IMR-90 (cell line): ENCODE measurements around the gene POLR1A. TPM values are rescaled to one million over a fixed set of nuclear protein-coding genes. Genes with fewer than 3 reads are reported as not detected.
A peak's percentile ranks its signal among the peaks of the same experiment; 100 is the strongest.

Experiments
- ATAC-seq: fragments of 200-7000 bp; cut with Tn5 transposase; 2 replicates; pipeline ENCODE4 v1.9.1; 2020; ENCODE audit warnings: low read depth, mild to moderate bottlenecking, moderate library complexity
- BruUV-seq: library from RNA; stranded (reverse); fragments of 400-500 nt; replicated peaks from 2 replicates; lab custom pipeline; 2021; lab: Mats Ljungman, UMichigan
- CTCF ChIA-PET: fragments of 300-600 bp; formaldehyde crosslinking; extraction: SDS; loops from one replicate; lab custom pipeline; 2021; ENCODE audit warnings: antibody characterized with exemption; lab: Yijun Ruan, JAX
- POLR2A ChIA-PET: fragments of 300-600 bp; sonication (Branson Sonifier 250); formaldehyde crosslinking; loops from one replicate; lab custom pipeline; 2022; ENCODE audit warnings: antibody characterized with exemption; ENCODE audit not compliant: unreplicated experiment; lab: Charles Lee
- DNase-seq: peaks from one replicate; pipeline ENCODE4 v3.0.0; 2013
- H2AFZ ChIP-seq: replicated peaks from 2 replicates; pipeline ENCODE3; 2013; ENCODE audit warnings: low read length, mild to moderate bottlenecking; ENCODE audit not compliant: poor library complexity
- H2AK5ac ChIP-seq: 2 replicates; pipeline ENCODE4 v1.6.1; 2013; ENCODE audit warnings: low read depth, low read length, inconsistent platforms
- H2AK9ac ChIP-seq: replicated peaks from 2 replicates; pipeline ENCODE3; 2013; ENCODE audit warnings: mild to moderate bottlenecking, low read depth, low read length, moderate library complexity; ENCODE audit not compliant: poor library complexity
- H2BK120ac ChIP-seq: 2 replicates; pipeline ENCODE4 v1.6.1; 2013; ENCODE audit warnings: low read depth, low read length, inconsistent platforms
- H2BK15ac ChIP-seq: 3 replicates; pipeline ENCODE4 v1.6.1; 2013; ENCODE audit warnings: low read depth, low read length, inconsistent platforms
- H2BK20ac ChIP-seq: 2 replicates; pipeline ENCODE4 v1.6.1; 2013; ENCODE audit warnings: low read depth, mild to moderate bottlenecking, inconsistent platforms, low read length, moderate library complexity
- H2BK5ac ChIP-seq: 2 replicates; pipeline ENCODE4 v1.6.1; 2013; ENCODE audit warnings: mild to moderate bottlenecking, low read depth, low read length, inconsistent platforms; ENCODE audit not compliant: poor library complexity, severe bottlenecking
- H3K14ac ChIP-seq: replicated peaks from 2 replicates; pipeline ENCODE4 v1.6.1; 2013; ENCODE audit warnings: low read depth, low read length, inconsistent platforms
- H3K18ac ChIP-seq: 2 replicates; pipeline ENCODE4 v1.6.1; 2013; ENCODE audit warnings: low read depth, low read length, control low read depth
- H3K23ac ChIP-seq: 2 replicates; pipeline ENCODE4 v1.6.1; 2013; ENCODE audit warnings: low read depth, low read length, inconsistent platforms
- H3K27ac ChIP-seq: 2 replicates; pipeline ENCODE4 v1.5.1; 2013; ENCODE audit warnings: mild to moderate bottlenecking, control low read depth, low read length; ENCODE audit not compliant: insufficient read depth
- H3K27me3 ChIP-seq: 2 replicates; pipeline ENCODE4 v1.6.1; 2013; ENCODE audit warnings: low read length; ENCODE audit not compliant: control insufficient read depth, insufficient read depth
- H3K36me3 ChIP-seq: 2 replicates; pipeline ENCODE4 v1.6.1; 2013; ENCODE audit warnings: low read length, mixed read lengths; ENCODE audit not compliant: control insufficient read depth, insufficient read depth
- H3K4ac ChIP-seq: 2 replicates; pipeline ENCODE4 v1.6.1; 2013; ENCODE audit warnings: low read depth, low read length, inconsistent platforms
- H3K4me1 ChIP-seq: 2 replicates; pipeline ENCODE4 v1.6.1; 2013; ENCODE audit warnings: low read length, mixed read lengths; ENCODE audit not compliant: control insufficient read depth, insufficient read depth
- H3K4me2 ChIP-seq: 2 replicates; pipeline ENCODE4 v1.6.1; 2013; ENCODE audit warnings: low read depth, mild to moderate bottlenecking, control low read depth, low read length, moderate library complexity
- H3K4me3 ChIP-seq: 2 replicates; pipeline ENCODE4 v1.5.1; 2013; ENCODE audit warnings: low read depth, mild to moderate bottlenecking, control low read depth, low read length, moderate library complexity; ENCODE audit not compliant: insufficient read depth
- H3K56ac ChIP-seq: 2 replicates; pipeline ENCODE4 v1.6.1; 2013; ENCODE audit warnings: low read length, inconsistent platforms; ENCODE audit not compliant: insufficient read depth; ENCODE audit errors: extremely low read depth
- H3K79me1 ChIP-seq, 2 experiments: 2 replicates each; pipeline ENCODE4 v1.6.1; 2013; ENCODE audit warnings: low read length in 2 of 2, inconsistent platforms in 1 of 2, low read depth in 1 of 2
- H3K9ac ChIP-seq: 2 replicates; pipeline ENCODE4 v1.6.1; 2013; ENCODE audit warnings: low read depth, low read length, control low read depth
- H3K9me1 ChIP-seq: 2 replicates; pipeline ENCODE4 v1.6.1; 2013; ENCODE audit warnings: low read length, inconsistent platforms; ENCODE audit not compliant: insufficient read depth
- H3K9me3 ChIP-seq: 2 replicates; pipeline ENCODE4 v1.6.1; 2013; ENCODE audit warnings: low read length; ENCODE audit not compliant: control insufficient read depth, insufficient read depth
- H4K20me1 ChIP-seq: 2 replicates; pipeline ENCODE4 v1.6.1; 2013; ENCODE audit warnings: low read length, inconsistent platforms; ENCODE audit not compliant: insufficient read depth
- H4K5ac ChIP-seq: 2 replicates; pipeline ENCODE4 v1.6.1; 2013; ENCODE audit warnings: mild to moderate bottlenecking, low read depth, low read length, control low read depth
- H4K8ac ChIP-seq, 2 experiments: 2 replicates each; pipeline ENCODE4 v1.6.1; 2013; ENCODE audit warnings: low read depth in 2 of 2, low read length in 2 of 2, control low read depth in 1 of 2, inconsistent platforms in 1 of 2
- H4K91ac ChIP-seq: 2 replicates; pipeline ENCODE4 v1.6.1; 2013; ENCODE audit warnings: low read depth, low read length, inconsistent platforms; ENCODE audit not compliant: insufficient read depth
- CEBPB ChIP-seq: IDR thresholded peaks from 2 replicates; pipeline ENCODE4 v1.6.1; 2012; ENCODE audit warnings: low read depth, low read length, improper control_type of control experiment
- FOS ChIP-seq: fragments of 150-350 bp; IDR thresholded peaks from 2 replicates; pipeline ENCODE4 v1.6.1; 2016; ENCODE audit warnings: low read depth, low read length
- MAZ ChIP-seq: IDR thresholded peaks from 2 replicates; pipeline ENCODE4 v1.6.1; 2012; ENCODE audit warnings: low read depth, mild to moderate bottlenecking, low read length, improper control_type of control experiment, moderate library complexity, borderline replicate concordance
- MXI1 ChIP-seq: IDR thresholded peaks from 2 replicates; pipeline ENCODE4 v1.6.1; 2012; ENCODE audit warnings: low read depth, mild to moderate bottlenecking, low read length, moderate library complexity, borderline replicate concordance
- POLR2A ChIP-seq: IDR thresholded peaks from 2 replicates; pipeline ENCODE4 v1.6.1; 2012; ENCODE audit warnings: mild to moderate bottlenecking, low read depth, low read length
- RAD21 ChIP-seq: IDR thresholded peaks from 2 replicates; pipeline ENCODE4 v1.6.1; 2012; ENCODE audit warnings: low read length, improper control_type of control experiment
- RCOR1 ChIP-seq: IDR thresholded peaks from 2 replicates; pipeline ENCODE4 v1.6.1; 2012; ENCODE audit warnings: mild to moderate bottlenecking, low read length, improper control_type of control experiment; ENCODE audit not compliant: insufficient replicate concordance
- WGBS, 2 experiments: methylation state at CpG; one replicate each; pipeline versions ENCODE4 v1.1.5 to v1.1.7; 2013; ENCODE audit warnings: missing lambda C conversion rate in 2 of 2; ENCODE audit not compliant: insufficient read length in 1 of 2; ENCODE audit errors: extremely low coverage in 2 of 2; 5-methylcytosine and 5-hydroxymethylcytosine counted together
- dilution Hi-C: fragments of 300-500 bp; cut with HindIII; formaldehyde crosslinking; loops from one replicate; pipeline ENCODE4 v1.14.3; 2018; ENCODE audit warnings: low sequenced_read_pairs; ENCODE audit not compliant: unreplicated experiment
- in situ Hi-C: fragments of 300-500 bp; cut with MboI; formaldehyde crosslinking; loops from 3 replicates; pipeline ENCODE4 v1.14.3; 2019; ENCODE audit warnings: low sequenced_read_pairs, inconsistent platforms, mixed read lengths
- intact Hi-C: fragments of 100-400 bp; cut with micrococcal nuclease; formaldehyde crosslinking; loops from 2 replicates; pipeline ENCODE4 v1.10.0; 2022
- polyA plus RNA-seq, 3 experiments: library from polyadenylated mRNA; depleted of rRNA; stranded (reverse); fragments of >200 nt; gene quantifications; 2 replicates each; pipeline ENCODE4 v1.2.3, GENCODE V29; 2012; ENCODE audit warnings: low replicate concordance in 1 of 3
- total RNA-seq: library from RNA; depleted of rRNA; stranded (reverse); fragments of >200 nt; gene quantifications from 2 replicates; pipeline ENCODE4 v1.2.3, GENCODE V29; 2012
- TF ChIP-seq, protein P1 (sequence below): conservative IDR thresholded peaks from 2 replicates; pipeline ENCODE4 v1.5.1; 2012; ENCODE audit warnings: mild to moderate bottlenecking, low read depth, low read length, improper control_type of control experiment

The POLR1A gene
- total and polyA plus RNA-seq, 2 of the 4 experiments (the other 2 are of a cell fraction): 7.6 to 27.4 TPM

DNA sequence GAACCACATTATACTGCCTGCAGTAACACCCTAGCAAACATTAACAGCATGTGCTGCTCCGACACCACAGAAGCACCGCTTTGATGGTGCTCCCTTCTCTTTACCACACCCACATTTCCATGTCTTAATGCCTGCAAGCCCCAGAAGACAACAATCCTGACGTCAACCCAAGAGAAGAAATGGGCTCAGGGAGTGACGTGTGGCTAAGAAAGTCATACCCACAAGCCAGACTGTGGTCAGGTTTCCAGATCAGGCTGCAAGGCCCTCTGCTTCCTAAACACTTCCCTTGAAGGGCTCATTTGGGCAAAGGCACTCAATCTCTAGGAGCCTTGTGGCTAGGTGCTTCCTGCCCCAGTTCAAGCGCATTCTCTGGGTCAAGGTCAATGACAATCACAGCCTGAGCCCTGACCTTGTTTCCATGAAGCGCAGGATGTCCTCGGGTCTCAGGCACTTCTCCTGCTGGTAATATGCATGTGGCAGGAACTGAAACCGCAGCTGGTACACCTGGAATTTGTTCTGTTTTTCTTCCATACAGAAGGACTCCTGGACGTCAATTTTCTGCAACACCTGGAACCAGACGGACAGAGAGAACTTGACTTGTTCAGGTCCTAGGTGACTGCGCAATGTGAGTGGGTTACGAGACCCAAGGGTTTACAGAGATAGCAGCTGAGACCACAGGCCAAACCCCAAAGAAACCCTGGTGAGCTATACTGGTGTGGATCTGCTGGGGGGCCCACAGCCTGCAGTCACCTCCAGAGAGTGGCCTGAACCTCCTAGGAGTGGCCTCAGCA is 67.2 kb downstream of the POLR1A start:
- Histone ChIP-seq H3K79me1 (peaks cover 0 to 37% of the 10 kb centered on the region in 2 experiments; a peak in 2 of 4 replicates), H2AFZ (no peak overlapping the region), H3K9ac (no peak overlapping the region), H4K20me1 (no peaks in the 10 kb centered on the region; the same call in 1 of the 2 replicates), H2AK5ac (peak overlapping the region; percentile 91), H4K8ac (peak overlapping the region in 1 of 2 experiments; percentile 59; a peak in 1 of 4 replicates), H3K23ac (peak overlapping the region; percentile 20; the same call in 1 of the 2 replicates), H2BK15ac (peak overlapping the region; percentile 7; the same call in 2 of the 3 replicates), H2BK20ac (peak overlapping the region; percentile 79; the same call in 1 of the 2 replicates), H3K9me1 (peaks cover 33% of the 10 kb centered on the region), H3K27ac (peak overlapping the region; percentile 10; the same call in 1 of the 2 replicates), H3K9me3 (no peaks in the 10 kb centered on the region), H2BK120ac (peak overlapping the region; percentile 70), H4K5ac (peak overlapping the region; percentile 5; the same call in 1 of the 2 replicates), H3K36me3 (peaks cover 48% of the 10 kb centered on the region), H3K4ac (peak overlapping the region; percentile 81), H2AK9ac (peak overlapping the region; percentile 62), H2BK5ac (peak overlapping the region; percentile 1), H3K4me2 (no peak overlapping the region), H3K4me3 (no peak overlapping the region), H3K14ac (peak overlapping the region; percentile 85), H3K4me1 (peaks cover 29% of the 10 kb centered on the region), H4K91ac (peak overlapping the region; percentile 40; the same call in 1 of the 2 replicates), H3K56ac (no peak overlapping the region), H3K18ac (peak overlapping the region; percentile 7; the same call in 1 of the 2 replicates), H3K27me3 (no peaks in the 10 kb centered on the region)
- no TSS peak for BruUV-seq
- ATAC-seq (no peak), DNase-seq (no peak)
- ChIA-PET POLR2A (no interaction called here), CTCF (interaction anchor here (1.3 to 1.5 kb wide), 2 partner anchors 41 to 224 kb away, joined by 3 read pairs; no protein-coding TSS in a partner anchor)
- TF ChIP-seq CEBPB (no peak), RCOR1 (no peak), FOS (no peak), POLR2A (no peak), MXI1 (no peak), MAZ (no peak), RAD21 (no peak)
- TF ChIP-seq, protein P1, sequence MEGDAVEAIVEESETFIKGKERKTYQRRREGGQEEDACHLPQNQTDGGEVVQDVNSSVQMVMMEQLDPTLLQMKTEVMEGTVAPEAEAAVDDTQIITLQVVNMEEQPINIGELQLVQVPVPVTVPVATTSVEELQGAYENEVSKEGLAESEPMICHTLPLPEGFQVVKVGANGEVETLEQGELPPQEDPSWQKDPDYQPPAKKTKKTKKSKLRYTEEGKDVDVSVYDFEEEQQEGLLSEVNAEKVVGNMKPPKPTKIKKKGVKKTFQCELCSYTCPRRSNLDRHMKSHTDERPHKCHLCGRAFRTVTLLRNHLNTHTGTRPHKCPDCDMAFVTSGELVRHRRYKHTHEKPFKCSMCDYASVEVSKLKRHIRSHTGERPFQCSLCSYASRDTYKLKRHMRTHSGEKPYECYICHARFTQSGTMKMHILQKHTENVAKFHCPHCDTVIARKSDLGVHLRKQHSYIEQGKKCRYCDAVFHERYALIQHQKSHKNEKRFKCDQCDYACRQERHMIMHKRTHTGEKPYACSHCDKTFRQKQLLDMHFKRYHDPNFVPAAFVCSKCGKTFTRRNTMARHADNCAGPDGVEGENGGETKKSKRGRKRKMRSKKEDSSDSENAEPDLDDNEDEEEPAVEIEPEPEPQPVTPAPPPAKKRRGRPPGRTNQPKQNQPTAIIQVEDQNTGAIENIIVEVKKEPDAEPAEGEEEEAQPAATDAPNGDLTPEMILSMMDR: no peak
- WGBS, 2 experiments: 91% methylated on average over 9 of the region's 12 CpGs; no CpG with 5 or more reads in 1 of the 2 experiments
- dilution Hi-C loops (no loop called here), in situ Hi-C loops (no loop called here), intact Hi-C loops (loop anchor here (5.0 kb wide), 2 partner anchors 39 to 116 kb away; no protein-coding TSS in a partner anchor)
